Neural cell (in vitro differentiated cells): ENCODE data around the gene SMAD2. TPM values are rescaled to one million over a fixed set of nuclear protein-coding genes. Genes with fewer than 3 reads are reported as not detected.

ENCODE experiments used
- H2AFZ ChIP-seq: fragments of 200-600, 300-800 bp; sonication (generic), shearing (Covaris generic); 2 replicates; pipeline ENCODE4 v1.6.0; 2014; ENCODE audit warnings: low read depth, mild to moderate bottlenecking, antibody characterized with exemption, low read length, moderate library complexity
- H3F3A ChIP-seq: fragments of 200-600 bp; shearing (Covaris generic); 2 replicates; pipeline ENCODE4 v1.6.1; 2016; ENCODE audit warnings: mild to moderate bottlenecking, moderate library complexity, mixed read lengths, antibody characterized with exemption, low read length; ENCODE audit not compliant: insufficient read depth, poor library complexity, severe bottlenecking
- H3K27ac ChIP-seq: fragments of 200-600, 300-800 bp; sonication (generic), shearing (Covaris generic); 2 replicates; pipeline ENCODE4 v1.5.1; 2014; ENCODE audit warnings: mild to moderate bottlenecking, low read length, moderate library complexity
- H3K27me3 ChIP-seq: fragments of 300-800, 200-600 bp; sonication (generic), shearing (Covaris generic); 2 replicates; pipeline ENCODE4 v1.6.0; 2014; ENCODE audit warnings: mild to moderate bottlenecking, low read depth, low read length, moderate library complexity; ENCODE audit not compliant: insufficient read depth
- H3K36me3 ChIP-seq: fragments of 300-800, 200-600 bp; sonication (generic), shearing (Covaris generic); 2 replicates; pipeline ENCODE4 v1.5.1; 2014; ENCODE audit warnings: mild to moderate bottlenecking, antibody characterized with exemption, low read length, moderate library complexity; ENCODE audit not compliant: insufficient read depth
- H3K4me2 ChIP-seq: fragments of 300-800, 200-600 bp; sonication (generic), shearing (Covaris generic); 2 replicates; pipeline ENCODE4 v1.6.0; 2014; ENCODE audit warnings: mild to moderate bottlenecking, low read length
- H3K4me3 ChIP-seq: fragments of 300-800, 200-600 bp; sonication (generic), shearing (Covaris generic); 2 replicates; pipeline ENCODE4 v1.5.1; 2014; ENCODE audit warnings: mild to moderate bottlenecking, low read length, moderate library complexity
- H3K79me2 ChIP-seq: fragments of 200-600 bp; shearing (Covaris generic); replicated peaks from 2 replicates; pipeline ENCODE4 v1.6.0; 2014; ENCODE audit warnings: mild to moderate bottlenecking, low read length, moderate library complexity; ENCODE audit not compliant: insufficient read depth
- H3K9ac ChIP-seq: fragments of 300-800, 200-600 bp; sonication (generic), shearing (Covaris generic); 2 replicates; pipeline ENCODE4 v1.6.1; 2016; ENCODE audit warnings: mild to moderate bottlenecking, low read length, mixed read lengths
- H3K9me2 ChIP-seq: fragments of 200-600 bp; shearing (Covaris generic); 2 replicates; pipeline ENCODE4 v1.6.1; 2016; ENCODE audit warnings: mild to moderate bottlenecking, low read length, mixed read lengths; ENCODE audit not compliant: insufficient read depth
- H3K9me3 ChIP-seq: fragments of 200-600, 300-800 bp; sonication (generic), shearing (Covaris generic); 2 replicates; pipeline ENCODE4 v1.6.1; 2016; ENCODE audit warnings: mild to moderate bottlenecking, mixed run types, low read length, moderate library complexity, mixed read lengths
- H4K20me1 ChIP-seq: fragments of 200-600 bp; shearing (Covaris generic); 2 replicates; pipeline ENCODE4 v1.6.1; 2016; ENCODE audit warnings: mild to moderate bottlenecking, mixed run types; ENCODE audit not compliant: insufficient read depth
- EP300 ChIP-seq: fragments of 450-650 bp; conservative IDR thresholded peaks from 2 replicates; pipeline ENCODE4 v1.6.1; 2014; ENCODE audit warnings: antibody characterized with exemption, mild to moderate bottlenecking, moderate library complexity; ENCODE audit not compliant: poor library complexity, severe bottlenecking
- EZH2 ChIP-seq: fragments of 200-600, 300-800 bp; shearing (Covaris generic), sonication (generic); IDR thresholded peaks from 2 replicates; pipeline ENCODE4 v1.6.1; 2014; ENCODE audit warnings: antibody characterized with exemption, low read length, borderline replicate concordance, mild to moderate bottlenecking; ENCODE audit not compliant: insufficient read depth, poor library complexity, severe bottlenecking
- MXI1 ChIP-seq: fragments of 450-650 bp; conservative IDR thresholded peaks from 2 replicates; pipeline ENCODE4 v1.6.1; 2014; ENCODE audit warnings: antibody characterized with exemption, mild to moderate bottlenecking; ENCODE audit not compliant: poor library complexity, severe bottlenecking
- POLR2AphosphoS5 ChIP-seq: IDR thresholded peaks from 2 replicates; pipeline ENCODE4 v1.6.1; 2012
- RAD21 ChIP-seq: fragments of 450-650 bp; conservative IDR thresholded peaks from 2 replicates; pipeline ENCODE4 v1.6.1; 2014; ENCODE audit warnings: antibody characterized with exemption, mild to moderate bottlenecking, moderate library complexity
- SMC3 ChIP-seq: fragments of 450-650 bp; conservative IDR thresholded peaks from 2 replicates; pipeline ENCODE4 v1.6.1; 2014; ENCODE audit warnings: antibody characterized with exemption, mild to moderate bottlenecking, moderate library complexity; ENCODE audit not compliant: poor library complexity
- TAF1 ChIP-seq: IDR thresholded peaks from 2 replicates; pipeline ENCODE4 v1.6.1; 2012; ENCODE audit warnings: low read depth
- polyA plus RNA-seq: library from polyadenylated mRNA; depleted of rRNA; stranded (reverse); fragments of >200 nt; gene quantifications from 2 replicates; pipeline ENCODE4 v1.2.3, GENCODE V29; 2014
- TF ChIP-seq, protein P1 (sequence below): IDR thresholded peaks from 2 replicates; pipeline ENCODE4 v1.6.1; 2012; ENCODE audit warnings: borderline replicate concordance
- TF ChIP-seq, protein P2 (sequence below): fragments of 450-650 bp; IDR thresholded peaks from 2 replicates; pipeline ENCODE4 v1.5.1; 2014; ENCODE audit warnings: antibody characterized with exemption, mild to moderate bottlenecking, moderate library complexity; ENCODE audit not compliant: poor library complexity, severe bottlenecking

SMAD2 gene
- polyA plus RNA-seq, 1 donor from 2014 or later: 64.7 TPM

DNA sequence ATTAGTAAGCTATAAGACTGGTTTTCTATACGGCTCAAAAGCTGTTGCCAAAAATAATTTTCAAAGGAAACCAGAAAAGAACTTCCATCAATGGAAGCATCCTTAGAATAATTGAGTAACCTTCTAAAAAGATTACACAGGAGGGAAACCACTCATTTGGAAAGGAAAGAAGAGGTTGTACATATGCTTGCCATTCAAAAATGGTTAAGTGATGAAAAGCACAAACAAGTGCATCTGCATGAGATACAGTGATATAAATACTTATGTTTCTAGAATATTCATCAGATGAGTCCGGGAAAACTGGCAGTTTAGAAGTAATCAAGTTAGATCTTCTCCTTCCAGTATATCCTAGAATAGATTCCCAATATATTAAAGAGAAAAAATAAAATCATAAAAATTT is 20.1 kb upstream of the SMAD2 start:
- Histone ChIP-seq H3K4me2 (no peak overlapping the region), H3K9me3 (no peaks in the 10 kb centered on the region), H3F3A (no peaks in the 10 kb centered on the region), H3K9me2 (no peaks in the 10 kb centered on the region), H3K9ac (no peak overlapping the region), H3K27me3 (no peaks in the 10 kb centered on the region), H4K20me1 (no peaks in the 10 kb centered on the region), H3K4me3 (no peak overlapping the region), H3K79me2 (no peaks in the 10 kb centered on the region), H2AFZ (no peak overlapping the region), H3K36me3 (no peaks in the 10 kb centered on the region), H3K27ac (no peak overlapping the region)
- TF ChIP-seq, protein P1, sequence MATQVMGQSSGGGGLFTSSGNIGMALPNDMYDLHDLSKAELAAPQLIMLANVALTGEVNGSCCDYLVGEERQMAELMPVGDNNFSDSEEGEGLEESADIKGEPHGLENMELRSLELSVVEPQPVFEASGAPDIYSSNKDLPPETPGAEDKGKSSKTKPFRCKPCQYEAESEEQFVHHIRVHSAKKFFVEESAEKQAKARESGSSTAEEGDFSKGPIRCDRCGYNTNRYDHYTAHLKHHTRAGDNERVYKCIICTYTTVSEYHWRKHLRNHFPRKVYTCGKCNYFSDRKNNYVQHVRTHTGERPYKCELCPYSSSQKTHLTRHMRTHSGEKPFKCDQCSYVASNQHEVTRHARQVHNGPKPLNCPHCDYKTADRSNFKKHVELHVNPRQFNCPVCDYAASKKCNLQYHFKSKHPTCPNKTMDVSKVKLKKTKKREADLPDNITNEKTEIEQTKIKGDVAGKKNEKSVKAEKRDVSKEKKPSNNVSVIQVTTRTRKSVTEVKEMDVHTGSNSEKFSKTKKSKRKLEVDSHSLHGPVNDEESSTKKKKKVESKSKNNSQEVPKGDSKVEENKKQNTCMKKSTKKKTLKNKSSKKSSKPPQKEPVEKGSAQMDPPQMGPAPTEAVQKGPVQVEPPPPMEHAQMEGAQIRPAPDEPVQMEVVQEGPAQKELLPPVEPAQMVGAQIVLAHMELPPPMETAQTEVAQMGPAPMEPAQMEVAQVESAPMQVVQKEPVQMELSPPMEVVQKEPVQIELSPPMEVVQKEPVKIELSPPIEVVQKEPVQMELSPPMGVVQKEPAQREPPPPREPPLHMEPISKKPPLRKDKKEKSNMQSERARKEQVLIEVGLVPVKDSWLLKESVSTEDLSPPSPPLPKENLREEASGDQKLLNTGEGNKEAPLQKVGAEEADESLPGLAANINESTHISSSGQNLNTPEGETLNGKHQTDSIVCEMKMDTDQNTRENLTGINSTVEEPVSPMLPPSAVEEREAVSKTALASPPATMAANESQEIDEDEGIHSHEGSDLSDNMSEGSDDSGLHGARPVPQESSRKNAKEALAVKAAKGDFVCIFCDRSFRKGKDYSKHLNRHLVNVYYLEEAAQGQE: no peak
- TF ChIP-seq EP300 (no peak), SMC3 (no peak), POLR2AphosphoS5 (no peak), TAF1 (no peak), MXI1 (no peak), EZH2 (no peak), RAD21 (no peak)
- TF ChIP-seq, protein P2, sequence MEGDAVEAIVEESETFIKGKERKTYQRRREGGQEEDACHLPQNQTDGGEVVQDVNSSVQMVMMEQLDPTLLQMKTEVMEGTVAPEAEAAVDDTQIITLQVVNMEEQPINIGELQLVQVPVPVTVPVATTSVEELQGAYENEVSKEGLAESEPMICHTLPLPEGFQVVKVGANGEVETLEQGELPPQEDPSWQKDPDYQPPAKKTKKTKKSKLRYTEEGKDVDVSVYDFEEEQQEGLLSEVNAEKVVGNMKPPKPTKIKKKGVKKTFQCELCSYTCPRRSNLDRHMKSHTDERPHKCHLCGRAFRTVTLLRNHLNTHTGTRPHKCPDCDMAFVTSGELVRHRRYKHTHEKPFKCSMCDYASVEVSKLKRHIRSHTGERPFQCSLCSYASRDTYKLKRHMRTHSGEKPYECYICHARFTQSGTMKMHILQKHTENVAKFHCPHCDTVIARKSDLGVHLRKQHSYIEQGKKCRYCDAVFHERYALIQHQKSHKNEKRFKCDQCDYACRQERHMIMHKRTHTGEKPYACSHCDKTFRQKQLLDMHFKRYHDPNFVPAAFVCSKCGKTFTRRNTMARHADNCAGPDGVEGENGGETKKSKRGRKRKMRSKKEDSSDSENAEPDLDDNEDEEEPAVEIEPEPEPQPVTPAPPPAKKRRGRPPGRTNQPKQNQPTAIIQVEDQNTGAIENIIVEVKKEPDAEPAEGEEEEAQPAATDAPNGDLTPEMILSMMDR: no peak

DNA sequence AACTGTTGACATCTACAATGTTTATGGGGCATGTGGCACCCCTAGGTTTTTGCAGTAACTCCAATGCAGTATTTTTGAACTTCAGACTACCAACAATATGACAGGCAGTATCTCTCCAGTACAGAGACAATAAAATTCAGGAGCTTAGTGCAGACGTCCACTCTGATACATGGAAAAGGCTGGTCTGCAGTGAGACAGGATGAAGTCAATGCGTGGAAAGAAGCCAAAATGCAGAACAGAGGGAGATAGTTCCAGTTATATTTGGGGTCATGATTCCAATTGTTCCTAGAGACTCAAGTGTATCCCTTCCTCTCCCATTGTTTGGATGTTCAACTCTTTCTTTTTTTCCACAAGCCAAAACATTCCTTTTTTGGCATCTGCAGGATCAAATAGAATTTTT is 18.7 kb upstream of the SMAD2 start:
- no peaks in the 10 kb centered on the region for H3K9me3 ChIP-seq
- no peak overlapping the region for H3K4me2 ChIP-seq
- TF ChIP-seq, protein P2: no peak
- TF ChIP-seq RAD21: no peak
- TF ChIP-seq POLR2AphosphoS5: no peak
- TF ChIP-seq EP300: no peak
- TF ChIP-seq, protein P1: no peak
- no peaks in the 10 kb centered on the region for H3K9me2 ChIP-seq
- H3K27ac ChIP-seq: no peak overlapping the region
- H3K79me2 ChIP-seq: no peaks in the 10 kb centered on the region
- H2AFZ ChIP-seq: no peak overlapping the region
- no peaks in the 10 kb centered on the region for H3K27me3 ChIP-seq
- no peaks in the 10 kb centered on the region for H3F3A ChIP-seq
- no peak overlapping the region for H3K9ac ChIP-seq
- H4K20me1 ChIP-seq: no peaks in the 10 kb centered on the region
- H3K36me3 ChIP-seq: no peaks in the 10 kb centered on the region
- no peak overlapping the region for H3K4me3 ChIP-seq
